Measurements from ENCODE around the gene MICOS13. TPM values are rescaled to one million over a fixed set of nuclear protein-coding genes. Genes with fewer than 3 reads are reported as not detected.

MICOS13 gene
- polyA plus RNA-seq, 1 donor: 28.9 TPM

DNA sequence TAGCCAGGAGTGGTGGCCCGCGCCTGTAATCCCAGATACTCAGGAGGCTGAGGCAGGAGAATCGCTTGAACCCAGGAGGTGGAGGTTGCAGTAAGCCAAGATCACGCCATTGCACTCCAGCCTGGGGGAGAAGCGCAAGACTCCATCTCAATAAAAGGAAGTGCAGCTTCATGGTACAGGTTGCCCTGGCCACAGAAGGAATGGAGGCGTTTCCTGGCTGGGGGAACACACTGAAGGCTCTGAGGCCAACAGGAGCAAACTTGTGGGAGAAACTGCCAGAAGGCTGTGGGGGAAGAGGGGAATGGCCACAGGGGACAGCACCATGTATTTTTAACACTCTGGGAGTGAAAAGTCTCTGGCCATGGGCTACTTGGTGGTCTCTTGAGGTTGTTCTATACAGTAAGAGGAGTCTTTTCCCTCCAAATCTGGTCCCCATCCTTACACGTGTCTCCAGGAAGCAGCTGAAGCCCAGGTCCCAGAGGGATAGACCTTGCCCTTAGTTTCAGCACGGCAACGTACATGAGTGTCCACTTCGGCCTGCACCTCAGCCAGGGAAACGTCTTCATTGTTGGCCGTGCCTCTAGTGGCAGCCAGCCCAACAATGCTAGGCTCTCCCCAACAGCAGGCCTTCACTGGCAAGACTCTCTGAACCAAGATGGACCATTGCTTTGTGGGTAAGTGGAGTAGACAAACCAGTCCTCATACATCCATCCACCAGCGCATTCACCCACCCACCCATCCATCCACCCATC lies 7.4 kb downstream of the MICOS13 start:
- DNase-seq: no peak

GRCh38 chr19:5671600-5671999 lies 8.7 kb downstream of the MICOS13 start:
- no peak for DNase-seq

DNA sequence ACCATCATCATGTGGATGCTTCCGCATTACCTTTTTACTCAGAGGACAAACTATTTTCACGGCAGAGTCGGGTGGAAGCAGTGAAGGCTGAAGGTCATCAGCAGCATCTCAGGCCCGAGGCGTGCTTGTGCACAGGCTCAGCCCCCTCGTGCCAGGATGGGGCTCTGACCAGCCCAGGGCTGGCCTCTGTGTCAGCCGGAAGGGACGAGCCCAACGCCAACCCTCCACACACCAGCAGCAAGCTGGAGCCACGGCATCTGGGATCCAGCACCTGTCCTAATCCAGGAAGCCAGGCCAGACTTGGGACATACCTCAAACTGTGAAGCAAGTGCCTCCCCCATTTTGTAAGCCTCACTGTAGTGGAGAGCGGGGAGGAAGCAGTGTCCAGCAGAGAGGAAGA lies 11.1 kb downstream of the MICOS13 start:
- DNase-seq: no peak

DNA sequence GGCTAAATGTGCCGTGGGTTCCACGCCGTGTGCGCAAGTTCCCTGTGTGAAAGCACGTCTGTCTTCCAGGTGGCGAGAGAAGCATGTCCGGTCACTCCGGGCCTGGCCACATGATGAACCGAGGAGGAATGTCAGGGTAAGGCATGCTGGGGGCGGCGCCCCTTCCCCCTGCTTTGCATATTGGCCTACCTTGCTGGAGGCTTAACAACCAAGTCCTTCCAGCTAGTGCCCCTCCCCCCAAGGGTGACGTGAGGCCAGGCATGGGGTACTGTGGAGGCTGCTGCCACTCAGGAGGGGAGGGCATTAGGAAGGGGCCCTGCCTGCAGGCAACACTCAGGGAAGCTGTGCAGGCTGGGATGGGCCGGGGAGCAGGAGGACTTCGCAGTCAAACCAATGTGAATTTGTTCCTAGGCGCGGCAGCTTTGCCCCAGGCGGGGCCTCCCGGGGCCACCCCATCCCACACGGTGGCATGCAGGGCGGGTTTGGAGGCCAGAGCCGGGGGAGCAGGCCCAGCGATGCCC lies 12.5 kb downstream of the MICOS13 start:
- DNase-seq: no peak

- no peak for DNase-seq
Observed at GRCh38 chr19:5666921-5667610, 13.2 kb downstream of the MICOS13 start.

GRCh38 chr19:5665781-5666513 lies 14.4 kb downstream of the MICOS13 start:
- DNase-seq: no peak

GRCh38 chr19:5664515-5664914 lies 15.8 kb downstream of the MICOS13 start:
- no peak for DNase-seq

- DNase-seq: no peak
Observed at GRCh38 chr19:5663904-5664303, 16.4 kb downstream of the MICOS13 start.

- DNase-seq: no peak
Observed at GRCh38 chr19:5661483-5661882, 18.8 kb downstream of the MICOS13 start.

GRCh38 chr19:5655412-5655811 lies 24.9 kb downstream of the MICOS13 start:
- DNase-seq: no peak

DNA sequence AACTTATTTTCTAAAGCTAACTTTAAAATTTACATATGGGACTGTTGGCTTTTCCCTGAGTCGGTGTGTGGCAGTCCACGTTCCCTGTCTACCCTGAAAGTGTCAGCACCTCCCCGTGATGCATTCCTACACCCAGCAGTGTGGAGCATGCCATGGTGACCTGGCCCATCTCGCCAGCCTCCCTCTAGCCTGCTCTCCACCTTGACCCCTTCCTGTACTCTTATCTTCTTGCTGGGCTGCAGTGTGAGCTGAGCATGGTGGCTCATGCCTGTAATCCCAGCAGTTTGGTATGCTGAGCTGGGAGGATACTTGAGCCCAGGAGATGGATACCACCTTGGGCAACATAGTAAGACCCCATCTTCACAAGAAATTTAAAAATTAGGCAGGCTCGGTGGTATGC lies 25.4 kb downstream of the MICOS13 start:
- DNase-seq: no peak

- DNase-seq: no peak
Observed at GRCh38 chr19:5652261-5652660, 28.1 kb downstream of the MICOS13 start.

GRCh38 chr19:5651361-5651760 lies 29.0 kb downstream of the MICOS13 start:
- no peak for DNase-seq

GRCh38 chr19:5648464-5648863 lies 31.9 kb downstream of the MICOS13 start:
- no peak for DNase-seq

- no peak for DNase-seq
Observed at GRCh38 chr19:5646703-5647102, 33.6 kb downstream of the MICOS13 start.

- no peak for DNase-seq
Observed at GRCh38 chr19:5645409-5645808, 34.9 kb downstream of the MICOS13 start.

DNA sequence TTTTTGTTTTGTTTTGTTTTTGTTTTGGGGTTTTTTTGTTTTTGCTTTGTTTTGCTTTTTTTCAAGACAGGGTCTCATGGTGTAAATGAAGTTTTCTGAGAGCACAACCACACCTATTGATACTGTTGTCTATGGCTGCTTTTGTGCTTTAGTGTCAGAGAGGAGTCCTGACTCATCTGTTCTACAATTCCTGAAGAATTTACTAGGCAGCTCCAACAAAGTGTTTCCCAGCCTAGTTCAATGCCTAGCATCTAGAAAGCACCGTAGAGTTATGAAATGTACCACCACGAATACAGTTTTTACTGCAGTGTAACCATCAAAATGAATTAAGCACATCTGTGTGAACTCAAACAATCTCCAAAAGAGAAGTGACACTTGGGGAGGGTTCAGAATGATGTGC lies 36.3 kb downstream of the MICOS13 start:
- DNase-seq: no peak

DNA sequence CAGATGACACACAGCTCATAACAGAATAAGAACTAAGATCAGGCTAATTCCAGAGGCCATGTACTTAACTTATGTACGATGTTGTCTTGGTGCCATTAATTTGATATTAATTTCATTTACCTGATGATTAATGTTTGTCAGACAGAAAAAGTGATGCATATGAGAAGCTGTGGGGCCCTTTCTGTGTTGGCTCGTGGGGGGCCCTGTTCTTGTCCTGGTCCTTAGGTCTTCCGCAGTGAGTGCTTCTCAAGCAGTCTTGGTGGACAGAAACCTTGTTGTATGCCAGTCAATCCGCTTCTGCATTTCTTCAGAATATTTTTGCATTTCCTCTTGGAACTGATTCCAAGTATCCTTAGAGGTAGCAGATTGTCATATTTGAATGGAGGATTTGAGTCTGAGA lies 37.3 kb downstream of the MICOS13 start:
- no peak for DNase-seq

DNA sequence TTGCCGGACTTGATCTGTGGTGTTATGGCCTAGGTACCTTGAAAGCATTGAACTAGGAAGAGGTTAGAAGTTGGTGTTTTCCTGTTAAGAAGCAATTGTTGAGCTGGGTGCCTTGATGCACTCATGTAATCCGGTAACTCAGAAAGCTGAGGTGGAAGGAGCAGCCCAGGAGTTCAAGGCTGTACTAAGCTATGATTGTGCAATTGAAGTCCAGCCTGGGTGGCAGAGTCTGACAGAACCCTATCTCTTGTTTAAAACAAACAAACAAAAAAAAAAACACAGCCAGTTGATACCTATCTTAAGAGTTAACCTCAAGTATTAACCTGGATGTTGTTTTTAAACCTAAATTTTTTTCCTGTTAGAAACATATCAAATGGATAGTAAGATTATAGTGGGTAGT lies 38.1 kb downstream of the MICOS13 start:
- DNase-seq: no peak

GRCh38 chr19:5641171-5641570 lies 39.1 kb downstream of the MICOS13 start:
- DNase-seq: no peak

GRCh38 chr19:5637971-5638370 lies 42.3 kb downstream of the MICOS13 start:
- DNase-seq: no peak

GRCh38 chr19:5635427-5635826 lies 44.9 kb downstream of the MICOS13 start:
- no peak for DNase-seq

DNA sequence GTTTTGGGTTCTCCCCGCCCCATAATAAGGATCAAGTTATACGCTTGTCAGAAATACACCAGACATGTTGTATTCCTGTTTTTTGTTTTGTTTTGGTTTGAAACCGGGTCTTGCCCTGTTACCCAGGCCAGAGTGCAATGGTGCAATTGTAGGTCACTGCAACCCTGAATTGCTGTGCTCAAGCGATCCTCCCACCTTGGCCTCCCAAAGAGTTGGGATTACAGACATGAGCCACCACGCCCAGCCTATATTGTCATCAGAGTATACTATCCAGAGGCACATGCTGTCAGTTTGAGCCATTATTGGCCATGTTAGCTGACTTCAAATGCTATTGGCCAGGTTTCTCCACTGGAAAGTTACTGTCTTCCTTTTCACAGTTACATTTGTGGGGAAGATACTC lies 47.7 kb downstream of the MICOS13 start:
- no peak for DNase-seq

All from left kidney (tissue), 2 donors.